ENCODE results near the gene CNTNAP2. TPM values are rescaled to one million over a fixed set of nuclear protein-coding genes. Genes with fewer than 3 reads are reported as not detected.

CNTNAP2 gene
- total RNA-seq, 1 experiment from 2014 or later: 0.03 TPM

GRCh38 chr7:147571436-147572185 is 1455.0 kb downstream of the CNTNAP2 start:
- no TSS peak for BruUV-seq (replicated peaks)
- ChIA-PET CTCF (no interaction called here), POLR2A (no interaction called here)
- Histone ChIP-seq H3K27me3 (ENCODE audit: control insufficient read depth, insufficient read depth, low read length) (no peaks in the 10 kb centered on the region), H3K4me1 (ENCODE audit: control insufficient read depth, insufficient read depth, low read length) (no peaks in the 10 kb centered on the region), H3K36me3 (ENCODE audit: control insufficient read depth, insufficient read depth, low read length) (no peaks in the 10 kb centered on the region), H3K4me3 (ENCODE audit: low read depth in 2 of 2, low read length in 2 of 2) (no peak overlapping the region), H3K9me3 (ENCODE audit: control insufficient read depth, insufficient read depth, low read depth, low read length) (no peaks in the 10 kb centered on the region), H3K27ac (ENCODE audit: low read length) (no peak overlapping the region)
- intact Hi-C loops (cut with micrococcal nuclease; ENCODE audit: unreplicated experiment): no loop called here
- in situ Hi-C loops (cut with HindIII; ENCODE audit: low pct_unique_long_range_greater_than_20kb, low sequenced_read_pairs): no loop called here
- TF ChIP-seq TCF7L2 (IDR thresholded peaks at IDR 0.05; ENCODE audit: low read depth, low read length) (no peak), POLR2AphosphoS5 (IDR thresholded peaks at IDR 0.05; ENCODE audit: low read depth, low read length) (no peak)
- ATAC-seq (no peak), DNase-seq (ENCODE audit: low read depth, low spot score) (no peak)

GRCh38 chr7:147578196-147578595 is 1461.6 kb downstream of the CNTNAP2 start:
- H3K4me1 ChIP-seq (ENCODE audit: control insufficient read depth, insufficient read depth, low read length): no peaks in the 10 kb centered on the region
- no TSS peak for BruUV-seq (replicated peaks)
- intact Hi-C loops (cut with micrococcal nuclease; ENCODE audit: unreplicated experiment) (no loop called here), in situ Hi-C loops (cut with HindIII; ENCODE audit: low pct_unique_long_range_greater_than_20kb, low sequenced_read_pairs) (no loop called here)
- DNase-seq (ENCODE audit: low read depth, low spot score): no peak
- ChIA-PET CTCF (no interaction called here), POLR2A (no interaction called here)
- no peaks in the 10 kb centered on the region for H3K27me3 ChIP-seq (ENCODE audit: control insufficient read depth, insufficient read depth, low read length)
- H3K36me3 ChIP-seq (ENCODE audit: control insufficient read depth, insufficient read depth, low read length): no peaks in the 10 kb centered on the region
- no peak overlapping the region for H3K4me3 ChIP-seq (ENCODE audit: low read depth in 2 of 2, low read length in 2 of 2)
- ATAC-seq: no peak
- H3K9me3 ChIP-seq (ENCODE audit: control insufficient read depth, insufficient read depth, low read depth, low read length): no peaks in the 10 kb centered on the region
- TF ChIP-seq SIN3A (IDR thresholded peaks at IDR 0.05; ENCODE audit: borderline replicate concordance, insufficient read depth, low read depth, low read length): no peak
- no peak for TF ChIP-seq CTCF (IDR thresholded peaks at IDR 0.05)
- no peak for TF ChIP-seq POLR2AphosphoS5 (IDR thresholded peaks at IDR 0.05; ENCODE audit: low read depth, low read length)
- no peak for TF ChIP-seq REST (IDR thresholded peaks at IDR 0.05; ENCODE audit: insufficient read depth in 1 of 2, low read depth in 2 of 2, low read length in 1 of 2)
- TF ChIP-seq TCF7L2 (IDR thresholded peaks at IDR 0.05; ENCODE audit: low read depth, low read length): no peak
- no peak overlapping the region for H3K27ac ChIP-seq (ENCODE audit: low read length)

GRCh38 chr7:147579148-147579547 is 1462.5 kb downstream of the CNTNAP2 start:
- Histone ChIP-seq H3K4me3 (ENCODE audit: low read depth in 2 of 2, low read length in 2 of 2) (no peak overlapping the region), H3K9me3 (ENCODE audit: control insufficient read depth, insufficient read depth, low read depth, low read length) (no peaks in the 10 kb centered on the region), H3K4me1 (ENCODE audit: control insufficient read depth, insufficient read depth, low read length) (no peaks in the 10 kb centered on the region), H3K27ac (ENCODE audit: low read length) (no peak overlapping the region), H3K27me3 (ENCODE audit: control insufficient read depth, insufficient read depth, low read length) (no peaks in the 10 kb centered on the region), H3K36me3 (ENCODE audit: control insufficient read depth, insufficient read depth, low read length) (no peaks in the 10 kb centered on the region)
- no peak for DNase-seq (ENCODE audit: low read depth, low spot score)
- CTCF ChIA-PET: no interaction called here
- BruUV-seq (replicated peaks): no TSS peak
- no peak for ATAC-seq
- POLR2A ChIA-PET: no interaction called here
- in situ Hi-C loops (cut with HindIII; ENCODE audit: low pct_unique_long_range_greater_than_20kb, low sequenced_read_pairs) (no loop called here), intact Hi-C loops (cut with micrococcal nuclease; ENCODE audit: unreplicated experiment) (no loop called here)
- TF ChIP-seq POLR2AphosphoS5 (IDR thresholded peaks at IDR 0.05; ENCODE audit: low read depth, low read length) (no peak), CTCF (IDR thresholded peaks at IDR 0.05) (no peak), TCF7L2 (IDR thresholded peaks at IDR 0.05; ENCODE audit: low read depth, low read length) (no peak), REST (IDR thresholded peaks at IDR 0.05; ENCODE audit: insufficient read depth in 1 of 2, low read depth in 2 of 2, low read length in 1 of 2) (no peak), SIN3A (IDR thresholded peaks at IDR 0.05; ENCODE audit: borderline replicate concordance, insufficient read depth, low read depth, low read length) (no peak)
